Stomach (tissue), 9 donors: Measurements from ENCODE around the gene PPIP5K2. TPM values are rescaled to one million over a fixed set of nuclear protein-coding genes. Genes with fewer than 3 reads are reported as not detected.
"Not testable (repeated sequence)": the region's sequence is repeated elsewhere in the genome, so short reads cannot be mapped to it uniquely, and the experiment has no call there.

Source experiments
- DNase-seq, 2 donors: peaks; one replicate each; pipeline versions ENCODE4 v3.0.0 to v3.0.0-alpha.2; 2013 to 2019
- H3K27ac ChIP-seq, 5 donors: fragments of 200-600 bp in 4 of 5; sonication (generic) in 4 of 5; one replicate each; pipeline ENCODE4 v1.5.1; 2013 to 2019; ENCODE audit warnings: mild to moderate bottlenecking in 1 of 5, moderate library complexity in 1 of 5
- H3K27me3 ChIP-seq, 3 donors: fragments of 200-600 bp; sonication (generic); one replicate each; pipeline ENCODE4 v1.5.1; 2017 to 2019; ENCODE audit warnings: mixed run types in 1 of 3
- H3K36me3 ChIP-seq, 4 donors: fragments of 200-600 bp; sonication (generic); 1 replicate in 3 of 4; 2 replicates in 1 of 4; pipeline ENCODE4 v1.5.1; 2016 to 2019
- H3K4me1 ChIP-seq, 4 donors: fragments of 200-600 bp; sonication (generic); one replicate each; pipeline ENCODE4 v1.5.1; 2016 to 2019
- H3K4me3 ChIP-seq, 4 donors: fragments of 200-600 bp; sonication (generic) in 3 of 4; one replicate each; pipeline ENCODE4 v1.5.1; 2016 to 2019; ENCODE audit warnings: mild to moderate bottlenecking in 1 of 4
- H3K9me3 ChIP-seq, 4 donors: fragments of 200-600 bp; sonication (generic); one replicate each; pipeline ENCODE4 v1.5.1; 2016 to 2019
- EP300 ChIP-seq: sonication (generic); formaldehyde crosslinking; IDR thresholded peaks from one replicate; pipeline ENCODE4 v1.6.1; 2017; ENCODE audit warnings: antibody characterized with exemption
- POLR2A ChIP-seq, 4 donors: fragments of 450-650 bp; IDR thresholded peaks; one replicate each; pipeline ENCODE4 v1.6.1; 2016; ENCODE audit warnings: antibody characterized with exemption in 4 of 4, control low read depth in 2 of 4, mild to moderate bottlenecking in 1 of 4, moderate library complexity in 1 of 4
- POLR2AphosphoS5 ChIP-seq, 3 donors: sonication (generic); formaldehyde crosslinking; IDR thresholded peaks; one replicate each; pipeline ENCODE4 v1.6.1; 2016; ENCODE audit warnings: antibody characterized with exemption in 3 of 3
- WGBS, 5 donors: extraction: QIAGEN DNeasy Blood & Tissue Kit in 3 of 5; methylation state at CpG; one replicate each; pipeline versions ENCODE4 v1.1.5 to v1.1.7; 2013 to 2018; 5-methylcytosine and 5-hydroxymethylcytosine counted together
- intact Hi-C: fragments of 100-400 bp; cut with DNase I; formaldehyde crosslinking; loops from one replicate; pipeline ENCODE4 v1.15.1; 2023; ENCODE audit warnings: low total_unique reads
- polyA plus RNA-seq, 3 donors: library from polyadenylated mRNA; stranded (reverse); fragments of 200-250 nt; gene quantifications; one replicate each; pipeline ENCODE4 v1.2.3, GENCODE V29; 2013
- total RNA-seq, 5 donors: library from RNA; depleted of rRNA; stranded (reverse); fragments of >200 nt; gene quantifications; one replicate each; pipeline versions ENCODE4 v1.1.0 to v1.2.3, GENCODE V29; 2014 to 2016
- TF ChIP-seq, protein P1 (sequence below), 7 experiments: fragments of 450-650 bp in 4 of 7; fragments of 200-600 bp in 3 of 7; sonication (generic) in 3 of 7; IDR thresholded peaks; one replicate each; pipeline ENCODE4 v1.5.1; 2016 to 2019; ENCODE audit warnings: antibody characterized with exemption in 7 of 7, control low read depth in 2 of 7, mild to moderate bottlenecking in 1 of 7
- donor health status: healthy with polysubstance abuse.
- donor health status: Bipolar disorder and iron deficiency.
- donor health status: healthy.

PPIP5K2 gene
- total and polyA plus RNA-seq, 8 donors: 12.1 to 101 (median 28.2) TPM

DNA sequence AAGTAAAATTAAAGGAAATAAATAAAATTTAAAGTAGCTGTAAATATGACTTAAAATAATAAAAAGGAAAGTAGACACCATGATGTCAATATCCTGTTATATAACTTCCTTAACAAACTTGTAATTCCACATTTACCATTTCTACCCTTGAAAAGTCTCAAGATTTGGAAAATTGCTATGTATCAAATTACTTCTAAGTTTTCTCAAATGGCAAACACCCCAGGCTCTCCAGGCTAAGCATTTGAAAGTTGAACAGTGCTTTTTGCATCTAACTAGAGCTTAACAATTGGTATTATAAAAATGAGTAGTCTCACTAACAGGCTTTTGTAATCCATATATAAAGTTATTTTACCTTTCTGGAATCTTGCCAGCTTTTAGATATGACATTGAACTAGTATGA lies 97.0 kb downstream of the PPIP5K2 start:
- intact Hi-C loops: no loop called here
- Histone ChIP-seq H3K27ac (no peak overlapping the region), H3K36me3 (no peaks in the 10 kb centered on the region), H3K4me1 (peaks cover 0 to 2% (median 0%) of the 10 kb centered on the region in 4 donors), H3K4me3 (no peak overlapping the region), H3K9me3 (no peaks in the 10 kb centered on the region), H3K27me3 (no peaks in the 10 kb centered on the region)
- TF ChIP-seq POLR2AphosphoS5 (IDR thresholded peaks at IDR 0.05): no peak
- TF ChIP-seq, protein P1, sequence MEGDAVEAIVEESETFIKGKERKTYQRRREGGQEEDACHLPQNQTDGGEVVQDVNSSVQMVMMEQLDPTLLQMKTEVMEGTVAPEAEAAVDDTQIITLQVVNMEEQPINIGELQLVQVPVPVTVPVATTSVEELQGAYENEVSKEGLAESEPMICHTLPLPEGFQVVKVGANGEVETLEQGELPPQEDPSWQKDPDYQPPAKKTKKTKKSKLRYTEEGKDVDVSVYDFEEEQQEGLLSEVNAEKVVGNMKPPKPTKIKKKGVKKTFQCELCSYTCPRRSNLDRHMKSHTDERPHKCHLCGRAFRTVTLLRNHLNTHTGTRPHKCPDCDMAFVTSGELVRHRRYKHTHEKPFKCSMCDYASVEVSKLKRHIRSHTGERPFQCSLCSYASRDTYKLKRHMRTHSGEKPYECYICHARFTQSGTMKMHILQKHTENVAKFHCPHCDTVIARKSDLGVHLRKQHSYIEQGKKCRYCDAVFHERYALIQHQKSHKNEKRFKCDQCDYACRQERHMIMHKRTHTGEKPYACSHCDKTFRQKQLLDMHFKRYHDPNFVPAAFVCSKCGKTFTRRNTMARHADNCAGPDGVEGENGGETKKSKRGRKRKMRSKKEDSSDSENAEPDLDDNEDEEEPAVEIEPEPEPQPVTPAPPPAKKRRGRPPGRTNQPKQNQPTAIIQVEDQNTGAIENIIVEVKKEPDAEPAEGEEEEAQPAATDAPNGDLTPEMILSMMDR (IDR thresholded peaks at IDR 0.05): no peak
- TF ChIP-seq EP300: no peak
- TF ChIP-seq POLR2A (IDR thresholded peaks at IDR 0.05): no peak
- no peak for DNase-seq

DNA sequence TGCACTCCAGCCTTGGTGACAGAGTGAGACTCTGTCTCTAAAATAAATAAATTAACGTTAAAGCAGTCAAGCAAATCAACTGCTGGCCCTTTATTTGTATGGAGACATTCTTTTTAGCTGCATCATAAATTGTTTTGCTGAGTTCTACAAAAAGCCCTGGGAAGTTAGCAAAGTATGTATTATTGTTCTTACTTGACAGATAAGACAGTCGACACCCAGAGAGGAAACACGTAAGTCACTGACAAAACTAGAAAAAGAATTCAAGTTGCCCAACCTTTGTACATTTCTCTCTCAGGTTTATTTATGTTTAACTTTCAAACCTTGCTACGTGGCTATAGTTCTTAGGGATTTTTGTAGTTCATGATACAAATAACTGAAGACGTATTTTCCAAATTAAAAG lies 98.1 kb downstream of the PPIP5K2 start:
- intact Hi-C loops: no loop called here
- no peak overlapping the region for H3K27ac ChIP-seq
- 47 to 63% (median 55%) methylated on average over 5 of the region's 5 CpGs for WGBS, 5 donors
- no peaks in the 10 kb centered on the region for H3K36me3 ChIP-seq
- no peaks in the 10 kb centered on the region for H3K27me3 ChIP-seq
- TF ChIP-seq POLR2AphosphoS5 (IDR thresholded peaks at IDR 0.05): no peak
- TF ChIP-seq, protein P1 (IDR thresholded peaks at IDR 0.05): no peak
- H3K4me3 ChIP-seq: no peak overlapping the region
- no peak for DNase-seq
- H3K4me1 ChIP-seq: no peaks in the 10 kb centered on the region
- H3K9me3 ChIP-seq: no peaks in the 10 kb centered on the region

DNA sequence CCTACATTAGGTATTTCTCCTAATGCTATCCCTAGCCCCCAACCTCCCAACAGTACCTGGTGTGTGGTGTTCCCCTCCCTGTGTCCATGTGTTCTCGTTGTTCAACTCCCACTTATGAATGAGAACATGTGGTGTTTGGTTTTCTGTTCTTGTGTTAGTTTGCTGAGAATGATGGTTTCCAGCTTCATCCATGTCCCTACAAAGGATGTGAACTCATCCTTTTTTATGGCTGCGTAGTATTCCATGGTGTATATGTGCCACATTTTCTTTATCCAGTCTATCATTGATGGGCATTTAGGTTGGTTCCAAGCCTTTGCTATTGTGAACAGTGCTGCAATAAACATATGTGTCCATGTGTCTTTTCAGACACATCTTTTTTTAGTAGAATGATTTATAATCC lies 99.0 kb downstream of the PPIP5K2 start:
- H3K9me3 ChIP-seq, H3K27me3 ChIP-seq, H3K4me3 ChIP-seq, H3K4me1 ChIP-seq, intact Hi-C loops, DNase-seq, H3K36me3 ChIP-seq, H3K27ac ChIP-seq: not testable (repeated sequence)
- 90 to 100% (median 98%) methylated on average over 2 of the region's 2 CpGs for WGBS, 5 donors

DNA sequence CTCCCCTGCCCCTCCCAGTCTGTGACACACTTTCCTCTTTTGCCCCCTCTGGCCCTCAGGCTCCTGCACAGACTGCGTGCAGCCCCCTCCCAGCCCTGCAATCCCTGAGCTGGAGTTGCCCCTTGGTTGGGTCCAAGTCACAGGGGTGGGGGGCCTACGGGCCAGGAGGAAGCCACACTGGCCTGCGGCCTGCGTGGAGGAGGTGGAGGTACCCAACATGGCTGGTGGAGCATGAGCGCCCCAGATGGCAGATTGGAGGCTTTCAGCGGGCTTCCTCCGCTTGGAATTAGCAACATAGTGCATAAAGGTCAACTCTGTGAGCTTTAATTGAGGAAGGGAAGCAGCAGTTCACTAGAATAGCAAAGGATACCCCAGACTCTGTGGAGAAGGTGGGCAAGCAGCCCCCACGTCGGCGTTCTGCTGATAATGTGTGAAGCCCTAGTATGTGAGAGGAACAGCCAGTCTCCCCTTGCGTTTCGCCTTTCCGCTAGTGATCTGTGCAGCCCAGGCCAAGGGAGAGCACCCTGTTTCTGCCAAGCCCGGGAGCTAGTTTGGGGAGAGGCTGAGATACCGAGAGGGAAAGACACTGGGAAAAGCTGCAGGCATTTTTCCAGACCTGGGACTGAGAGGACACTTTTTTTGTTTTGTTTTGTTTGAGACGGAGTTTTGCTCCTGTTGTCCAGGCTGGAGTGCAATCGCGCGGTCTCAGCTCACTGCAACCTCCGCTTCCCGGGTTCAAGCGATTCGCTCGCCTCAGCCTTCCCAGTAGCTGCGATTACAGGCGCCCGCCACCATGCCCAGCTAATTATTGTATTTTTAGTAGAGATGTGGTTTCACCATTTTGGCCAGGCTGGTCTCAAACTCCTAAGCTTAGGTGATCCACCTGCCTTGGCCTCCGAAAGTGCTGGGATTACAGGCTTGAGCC lies 103.2 kb downstream of the PPIP5K2 start:
- peaks cover 0 to 7% (median 0%) of the 10 kb centered on the region in 3 donors for H3K27me3 ChIP-seq
- no peaks in the 10 kb centered on the region for H3K9me3 ChIP-seq
- no peaks in the 10 kb centered on the region for H3K36me3 ChIP-seq
- no peak overlapping the region for H3K4me3 ChIP-seq
- 89 to 92% (median 91%) methylated on average over 22 to 28 of the region's 28 CpGs for whole genome bisulfite sequencing, 5 donors
- H3K4me1 ChIP-seq: peaks cover 0 to 4% (median 0%) of the 10 kb centered on the region in 4 donors
- H3K27ac ChIP-seq: no peak overlapping the region
- no peak for DNase-seq
- intact Hi-C loops: no loop called here
- TF ChIP-seq POLR2A (IDR thresholded peaks at IDR 0.05) (no peak), EP300 (no peak), POLR2AphosphoS5 (IDR thresholded peaks at IDR 0.05) (no peak)
- TF ChIP-seq, protein P1 (IDR thresholded peaks at IDR 0.05): no peak
